GM12878 (cell line): ENCODE measurements around the gene ABCA4. TPM values are rescaled to one million over a fixed set of nuclear protein-coding genes. Genes with fewer than 3 reads are reported as not detected.

Experiments
- ATF7 ChIP-seq: fragments of 450-650 bp; IDR thresholded peaks from 2 replicates; pipeline ENCODE4 v1.6.1; 2016; ENCODE audit warnings: low read depth, mild to moderate bottlenecking
- FOS ChIP-seq: IDR thresholded peaks from 3 replicates; pipeline ENCODE4 v1.6.1; 2011; ENCODE audit warnings: borderline replicate concordance; ENCODE audit not compliant: insufficient read length; ENCODE audit errors: extremely low read depth
- HDGF ChIP-seq: fragments of 450-650 bp; IDR thresholded peaks from 2 replicates; pipeline ENCODE4 v1.6.1; 2016; ENCODE audit warnings: antibody characterized with exemption
- NFYB ChIP-seq: IDR thresholded peaks from 2 replicates; pipeline ENCODE4 v1.6.1; 2011; ENCODE audit warnings: low read depth, mild to moderate bottlenecking, low read length, improper control_type of control experiment, moderate library complexity; ENCODE audit not compliant: insufficient read depth
- RAD21 ChIP-seq: IDR thresholded peaks from 2 replicates; pipeline ENCODE4 v1.6.1; 2011; ENCODE audit warnings: mild to moderate bottlenecking, low read depth, low read length, moderate library complexity; ENCODE audit not compliant: insufficient read depth
- SMAD5 ChIP-seq: IDR thresholded peaks from 2 replicates; pipeline ENCODE4 v1.6.1; 2016; ENCODE audit warnings: antibody characterized with exemption, low read depth
- ZBTB4 ChIP-seq: fragments of 450-650 bp; formaldehyde crosslinking; IDR thresholded peaks from 2 replicates; pipeline ENCODE4 v1.4.0; 2022; ENCODE audit warnings: mild to moderate bottlenecking, moderate library complexity
- polyA plus RNA-seq, 11 experiments: library from polyadenylated mRNA; depleted of rRNA in 4 of 11; unstranded in 6 of 11; stranded (reverse) in 5 of 11; fragments of >200 nt; fragmentation: Nextera tagmentation in 4 of 11; fragmentation: Illumina TruSeq in 1 of 11; extraction: Ambion mirVana in 4 of 11; extraction: Trizol in 1 of 11; gene quantifications; 1 replicate in 1 of 11; 2 replicates in 10 of 11; pipeline versions ENCODE4 v1.2.1 to v1.2.3, GENCODE V29; 2011 to 2016; ENCODE audit warnings: inconsistent platforms in 2 of 11, missing spikeins in 2 of 11, low read depth in 1 of 11
- total RNA-seq, 4 experiments: library from RNA; depleted of rRNA in 3 of 4; stranded (reverse); fragments of >200 nt in 3 of 4; fragmentation: Illumina TruSeq in 1 of 4; extraction: Trizol in 1 of 4; gene quantifications; 2 replicates each; pipeline versions ENCODE4 v1.2.1 to v1.2.3, GENCODE V29; 2013 to 2021

ABCA4 gene
- total and polyA plus RNA-seq, 10 of the 15 experiments (the other 5 are each of a cell fraction or from before 2014, with no cell fraction given): 0.03 to 0.28 (median 0.11) TPM; not detected in 3

GRCh38 chr1:94025383-94026340 is 95.3 kb downstream of the ABCA4 start (continued):
- no peak for TF ChIP-seq ZBTB4 (CRISPR knock-in tag)
- TF ChIP-seq FOS: no peak
- no peak for TF ChIP-seq NFYB
- TF ChIP-seq HDGF: no peak
- TF ChIP-seq ATF7: no peak
- TF ChIP-seq RAD21: peak; percentile 83
- no peak for TF ChIP-seq SMAD5
